Measurements from ENCODE around the gene ANTKMT. TPM values are rescaled to one million over a fixed set of nuclear protein-coding genes. Genes with fewer than 3 reads are reported as not detected.

Gene ANTKMT
- total and polyA plus RNA-seq, 8 donors, result 7.7 to 52.9 (median 14.1) TPM

DNA sequence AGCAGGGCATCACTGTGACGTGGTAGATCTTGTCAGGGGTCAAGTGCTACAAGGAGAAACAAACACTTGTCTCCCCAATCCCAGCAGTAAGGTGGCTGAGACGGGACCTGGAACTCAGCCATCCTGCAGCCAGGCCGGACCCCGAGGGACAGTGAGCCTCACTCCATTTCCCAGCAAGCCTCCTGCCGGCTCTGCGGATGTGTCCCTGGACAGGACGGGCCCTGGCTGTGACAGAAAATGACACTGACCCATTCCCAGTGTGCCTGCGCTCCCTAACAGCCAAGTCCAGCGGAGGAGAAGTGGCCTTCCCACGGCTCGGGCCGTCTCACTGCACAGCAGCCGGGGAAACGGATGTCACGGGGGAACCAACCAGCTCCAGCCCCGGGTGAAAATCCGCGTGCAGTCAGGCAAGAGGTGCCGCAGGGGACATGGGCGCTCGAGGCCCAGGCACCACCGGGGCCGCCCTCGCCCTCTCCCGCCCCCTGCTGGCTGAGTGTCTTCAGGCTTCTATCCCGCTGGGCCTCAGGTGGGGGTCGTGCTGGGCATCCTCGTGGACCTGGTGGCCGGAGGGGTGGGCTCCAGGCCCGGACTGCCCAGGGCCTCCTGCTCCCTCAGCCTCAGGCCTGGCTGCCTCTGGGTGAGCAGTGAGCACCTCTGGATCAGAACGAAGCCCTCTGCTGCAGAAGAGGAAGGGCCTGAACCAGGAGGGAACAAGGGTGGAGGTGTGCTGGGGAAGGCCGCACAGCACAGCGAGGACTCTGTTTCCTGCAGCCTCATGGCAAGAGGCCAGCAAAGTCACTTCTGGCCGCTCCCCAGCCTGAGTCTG is 12.6 kb downstream of the ANTKMT start:
- Histone ChIP-seq H3K27me3 (peaks cover 0 to 9% of the 10 kb centered on the region in 2 donors), H3K4me1 (peaks cover 0 to 4% of the 10 kb centered on the region in 2 donors), H3K27ac (no peak overlapping the region), H3K4me3 (no peak overlapping the region), H3K9me3 (no peaks in the 10 kb centered on the region), H3K36me3 (peaks cover 0 to 84% of the 10 kb centered on the region in 2 donors)
- ATAC-seq (no peak), DNase-seq (peak in 1 of 4 donors; percentile 73)
- intact Hi-C loops (cut with DNase I), result no loop called here
- TF ChIP-seq, protein P1, sequence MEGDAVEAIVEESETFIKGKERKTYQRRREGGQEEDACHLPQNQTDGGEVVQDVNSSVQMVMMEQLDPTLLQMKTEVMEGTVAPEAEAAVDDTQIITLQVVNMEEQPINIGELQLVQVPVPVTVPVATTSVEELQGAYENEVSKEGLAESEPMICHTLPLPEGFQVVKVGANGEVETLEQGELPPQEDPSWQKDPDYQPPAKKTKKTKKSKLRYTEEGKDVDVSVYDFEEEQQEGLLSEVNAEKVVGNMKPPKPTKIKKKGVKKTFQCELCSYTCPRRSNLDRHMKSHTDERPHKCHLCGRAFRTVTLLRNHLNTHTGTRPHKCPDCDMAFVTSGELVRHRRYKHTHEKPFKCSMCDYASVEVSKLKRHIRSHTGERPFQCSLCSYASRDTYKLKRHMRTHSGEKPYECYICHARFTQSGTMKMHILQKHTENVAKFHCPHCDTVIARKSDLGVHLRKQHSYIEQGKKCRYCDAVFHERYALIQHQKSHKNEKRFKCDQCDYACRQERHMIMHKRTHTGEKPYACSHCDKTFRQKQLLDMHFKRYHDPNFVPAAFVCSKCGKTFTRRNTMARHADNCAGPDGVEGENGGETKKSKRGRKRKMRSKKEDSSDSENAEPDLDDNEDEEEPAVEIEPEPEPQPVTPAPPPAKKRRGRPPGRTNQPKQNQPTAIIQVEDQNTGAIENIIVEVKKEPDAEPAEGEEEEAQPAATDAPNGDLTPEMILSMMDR (IDR thresholded peaks at IDR 0.05), result no peak

GRCh38 chr16:734208-734980 is 13.4 kb downstream of the ANTKMT start:
- Histone ChIP-seq H3K9me3 (no peaks in the 10 kb centered on the region), H3K27me3 (peaks cover 0 to 1% of the 10 kb centered on the region in 2 donors), H3K36me3 (peaks cover 0 to 84% of the 10 kb centered on the region in 2 donors), H3K4me3 (no peak overlapping the region), H3K4me1 (peaks cover 0 to 2% of the 10 kb centered on the region in 2 donors), H3K27ac (no peak overlapping the region)
- intact Hi-C loops (cut with DNase I), result no loop called here
- ATAC-seq (no peak), DNase-seq (peak in 1 of 4 donors; percentile 71)
- TF ChIP-seq, protein P1 (IDR thresholded peaks at IDR 0.05), result no peak

- Histone ChIP-seq H3K36me3 (peaks cover 0 to 79% of the 10 kb centered on the region in 2 donors), H3K9me3 (no peaks in the 10 kb centered on the region), H3K27ac (no peak overlapping the region), H3K4me3 (no peak overlapping the region), H3K4me1 (peaks cover 7 to 11% of the 10 kb centered on the region in 2 donors), H3K27me3 (no peaks in the 10 kb centered on the region)
- peak in 1 of 4 donors; percentile 68 for DNase-seq
- intact Hi-C loops (cut with DNase I), result no loop called here
- TF ChIP-seq, protein P1 (IDR thresholded peaks at IDR 0.05), result no peak
- no peak for ATAC-seq
Observed at GRCh38 chr16:734981-735881, 14.3 kb downstream of the ANTKMT start.

GRCh38 chr16:735982-736453 is 15.1 kb downstream of the ANTKMT start:
- intact Hi-C loops (cut with DNase I), result no loop called here
- peaks cover 0 to 71% of the 10 kb centered on the region in 2 donors for H3K36me3 ChIP-seq
- no peaks in the 10 kb centered on the region for H3K27me3 ChIP-seq
- no peak overlapping the region for H3K27ac ChIP-seq
- no peak for ATAC-seq
- H3K4me1 ChIP-seq, result peaks cover 7 to 14% of the 10 kb centered on the region in 2 donors
- no peak overlapping the region for H3K4me3 ChIP-seq
- TF ChIP-seq, protein P1 (IDR thresholded peaks at IDR 0.05), result no peak
- H3K9me3 ChIP-seq, result no peaks in the 10 kb centered on the region
- DNase-seq, result no peak

Measured in left lung (tissue), 10 donors.